Trophoblast cell (in vitro differentiated cells and primary cell): ENCODE data around the gene TOMM40L.
"Not testable (repeated sequence)": the region's sequence is repeated elsewhere in the genome, so short reads cannot be mapped to it uniquely, and the experiment has no call there.

Experiments
- DNase-seq, 2 donors: peaks; one replicate each; pipeline ENCODE4 v3.0.0-alpha.2; 2016
- H2AFZ ChIP-seq: 2 replicates; pipeline ENCODE4 v1.6.1; 2013; ENCODE audit warnings: low read length, moderate library complexity, mild to moderate bottlenecking; ENCODE audit not compliant: insufficient read depth, poor library complexity
- H2AK5ac ChIP-seq: 2 replicates; pipeline ENCODE4 v1.6.1; 2013; ENCODE audit warnings: mild to moderate bottlenecking, low read length
- H2BK120ac ChIP-seq: 2 replicates; pipeline ENCODE4 v1.6.1; 2013; ENCODE audit warnings: low read length, mild to moderate bottlenecking, moderate library complexity; ENCODE audit not compliant: insufficient read depth, poor library complexity
- H2BK12ac ChIP-seq: 2 replicates; pipeline ENCODE4 v1.6.1; 2013; ENCODE audit warnings: mild to moderate bottlenecking, low read length, moderate library complexity
- H2BK5ac ChIP-seq: 2 replicates; pipeline ENCODE4 v1.6.1; 2013; ENCODE audit warnings: low read length, low read depth, moderate library complexity, mild to moderate bottlenecking; ENCODE audit not compliant: poor library complexity
- H3K14ac ChIP-seq: 2 replicates; pipeline ENCODE4 v1.6.1; 2013; ENCODE audit warnings: mild to moderate bottlenecking, low read length
- H3K18ac ChIP-seq: 2 replicates; pipeline ENCODE4 v1.6.1; 2013; ENCODE audit warnings: mild to moderate bottlenecking, low read length
- H3K23ac ChIP-seq: 2 replicates; pipeline ENCODE4 v1.6.1; 2013; ENCODE audit warnings: low read length
- H3K27ac ChIP-seq: 2 replicates; pipeline ENCODE4 v1.5.1; 2013; ENCODE audit warnings: low read depth, mild to moderate bottlenecking, inconsistent platforms, low read length, moderate library complexity
- H3K27me3 ChIP-seq: 2 replicates; pipeline ENCODE4 v1.6.1; 2013; ENCODE audit warnings: inconsistent platforms, mild to moderate bottlenecking, low read length, moderate library complexity; ENCODE audit not compliant: insufficient read depth
- H3K36me3 ChIP-seq, 2 experiments: 1 replicate in 1 of 2; 2 replicates in 1 of 2; pipeline ENCODE4 v1.6.1; 2013; ENCODE audit warnings: low read length in 2 of 2, mild to moderate bottlenecking in 2 of 2, moderate library complexity in 1 of 2; ENCODE audit not compliant: insufficient read depth in 2 of 2, control insufficient read depth in 1 of 2
- H3K4ac ChIP-seq: 2 replicates; pipeline ENCODE4 v1.6.1; 2013; ENCODE audit warnings: low read depth, mild to moderate bottlenecking, low read length, moderate library complexity
- H3K4me1 ChIP-seq, 2 experiments: 1 replicate in 1 of 2; 2 replicates in 1 of 2; pipeline ENCODE4 v1.6.1; 2013; ENCODE audit warnings: low read length in 2 of 2, mild to moderate bottlenecking in 2 of 2, moderate library complexity in 1 of 2; ENCODE audit not compliant: insufficient read depth in 2 of 2, control insufficient read depth in 1 of 2
- H3K4me2 ChIP-seq: 2 replicates; pipeline ENCODE4 v1.6.1; 2013; ENCODE audit warnings: inconsistent platforms, mild to moderate bottlenecking, low read length, moderate library complexity
- H3K4me3 ChIP-seq: 2 replicates; pipeline ENCODE4 v1.5.1; 2013; ENCODE audit warnings: mild to moderate bottlenecking, low read depth, low read length, inconsistent platforms
- H3K79me1 ChIP-seq: one replicate; pipeline ENCODE4 v1.6.1; 2013; ENCODE audit warnings: low read length
- H3K79me2 ChIP-seq: 2 replicates; pipeline ENCODE4 v1.6.1; 2013; ENCODE audit warnings: low read length, mild to moderate bottlenecking; ENCODE audit not compliant: control insufficient read depth, insufficient read depth, poor library complexity
- H3K9ac ChIP-seq: 2 replicates; pipeline ENCODE4 v1.6.1; 2013; ENCODE audit warnings: mild to moderate bottlenecking, low read length
- H3K9me3 ChIP-seq: 2 replicates; pipeline ENCODE4 v1.6.1; 2013; ENCODE audit warnings: low read depth, mild to moderate bottlenecking, control low read depth, inconsistent platforms, low read length; ENCODE audit not compliant: insufficient read depth
- H4K12ac ChIP-seq: 2 replicates; pipeline ENCODE4 v1.6.1; 2013; ENCODE audit warnings: low read depth, mild to moderate bottlenecking, low read length, moderate library complexity
- H4K8ac ChIP-seq: 2 replicates; pipeline ENCODE4 v1.6.1; 2013; ENCODE audit warnings: low read depth, mild to moderate bottlenecking, low read length, moderate library complexity
- H4K91ac ChIP-seq: one replicate; pipeline ENCODE4 v1.6.1; 2013; ENCODE audit warnings: low read depth, mild to moderate bottlenecking, low read length, moderate library complexity
- WGBS: extraction: QIAGEN DNeasy Blood & Tissue Kit; methylation state at CpG from one replicate; pipeline ENCODE4 v1.1.7; 2013; ENCODE audit warnings: missing lambda C conversion rate; ENCODE audit not compliant: insufficient read length, insufficient coverage; ENCODE audit errors: extremely low coverage; 5-methylcytosine and 5-hydroxymethylcytosine counted together

TOMM40L gene

GRCh38 chr1:161255955-161256520, 30.2 kb downstream of the TOMM40L start:
- not testable (repeated sequence) for H2AK5ac ChIP-seq, H3K79me2 ChIP-seq, H3K4ac ChIP-seq, H3K9me3 ChIP-seq, H3K36me3 ChIP-seq, H4K91ac ChIP-seq, H3K18ac ChIP-seq, H2AFZ ChIP-seq, H4K12ac ChIP-seq, H2BK5ac ChIP-seq, H3K9ac ChIP-seq, H3K23ac ChIP-seq, H2BK12ac ChIP-seq, H2BK120ac ChIP-seq, H3K4me2 ChIP-seq, H3K14ac ChIP-seq, H4K8ac ChIP-seq, H3K4me3 ChIP-seq, H3K27ac ChIP-seq, H3K79me1 ChIP-seq
- DNase-seq: peak in 1 of 2 donors; percentile 54
- no CpG with 5 or more reads among the region's 4 CpGs for WGBS
- peaks cover 15% of the 10 kb centered on the region for H3K27me3 ChIP-seq
- H3K4me1 ChIP-seq: peaks cover 5 to 10% of the 10 kb centered on the region in 2 experiments

GRCh38 chr1:161257109-161257508, 31.2 kb downstream of the TOMM40L start:
- H2AFZ ChIP-seq, H3K79me1 ChIP-seq, H4K91ac ChIP-seq, H4K12ac ChIP-seq, H3K9ac ChIP-seq, H3K9me3 ChIP-seq, H3K4ac ChIP-seq, H3K4me2 ChIP-seq, H4K8ac ChIP-seq, DNase-seq, H2BK12ac ChIP-seq, H3K36me3 ChIP-seq, H2BK120ac ChIP-seq, H3K14ac ChIP-seq, H2AK5ac ChIP-seq, H3K23ac ChIP-seq, H3K4me3 ChIP-seq, H3K79me2 ChIP-seq, H3K27ac ChIP-seq, H2BK5ac ChIP-seq, H3K18ac ChIP-seq: not testable (repeated sequence)
- Histone ChIP-seq H3K27me3 (peaks cover 15% of the 10 kb centered on the region), H3K4me1 (peaks cover 5 to 10% of the 10 kb centered on the region in 2 experiments)
- WGBS: no CpG with 5 or more reads among the region's 5 CpGs

DNA sequence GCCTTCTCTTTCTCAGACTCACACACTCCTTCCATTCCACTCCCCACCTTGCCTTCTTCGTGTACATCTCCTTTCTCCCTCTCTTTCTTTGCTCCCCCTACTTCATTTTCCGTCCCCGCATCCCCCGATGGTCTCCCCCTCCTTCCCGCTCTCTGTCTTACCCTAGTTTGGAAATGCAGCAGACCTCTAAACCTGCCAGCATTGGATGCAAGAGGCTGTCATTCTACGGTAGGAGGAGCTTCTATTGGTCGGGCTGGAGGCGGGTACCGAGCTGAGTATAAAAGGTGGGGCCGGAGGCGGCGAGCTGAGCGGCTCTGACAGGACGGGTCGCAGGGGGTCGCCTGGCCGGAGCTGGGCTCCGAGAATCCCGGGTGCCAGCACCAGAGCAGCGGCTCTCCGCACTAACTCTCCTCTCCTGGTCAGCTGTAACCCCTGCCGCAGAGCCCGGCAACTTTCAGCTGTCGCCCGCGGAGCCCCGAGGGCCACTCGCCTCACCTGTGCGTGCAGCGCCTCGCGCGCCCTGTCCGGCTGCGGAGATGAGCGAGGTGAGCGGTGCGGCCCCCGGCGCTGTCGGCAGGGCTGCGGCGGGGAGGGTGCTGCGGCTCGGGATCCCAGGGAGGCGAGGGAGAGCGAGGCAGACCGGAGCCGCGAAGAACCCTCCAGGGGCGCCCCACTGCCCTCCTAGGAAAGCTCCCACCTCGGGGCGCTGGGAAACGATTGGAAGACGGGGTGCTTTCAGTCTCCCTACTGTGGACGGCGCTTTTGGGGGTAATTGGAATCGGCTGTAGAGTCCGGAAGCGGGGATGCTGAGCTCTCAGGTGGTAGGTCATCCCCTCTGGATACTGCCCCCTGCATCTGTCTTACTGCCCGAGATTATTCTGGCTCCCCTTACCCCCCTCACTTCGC, 32.8 kb downstream of the TOMM40L start, which contains the start of gene PCP4L1:
Gene PCP4L1, plus strand, starts transcription at position 307 of the 906 bp plus-strand sequence. Its CDS starts 230 bp downstream, at position 537.
- H3K18ac ChIP-seq: no peak within 1 kb of the TSS
- H4K12ac ChIP-seq: no peak within 1 kb of the TSS
- no peak within 1 kb of the TSS for H2AK5ac ChIP-seq
- H3K4me2 ChIP-seq: peak within 1 kb of the TSS; percentile 93
- peak within 1 kb of the TSS; percentile 64 for H3K4me3 ChIP-seq
- no peaks in the 10 kb centered on the region for H3K36me3 ChIP-seq
- no peak within 1 kb of the TSS for H2BK120ac ChIP-seq
- no peak within 1 kb of the TSS for H3K27ac ChIP-seq
- H3K23ac ChIP-seq: no peak within 1 kb of the TSS
- H2BK12ac ChIP-seq: no peak within 1 kb of the TSS
- WGBS: no CpG with 5 or more reads among the region's 62 CpGs
- H3K79me2 ChIP-seq: no peaks in the 10 kb centered on the region
- peak within 1 kb of the TSS; percentile 43 for H2AFZ ChIP-seq
- no peak within 1 kb of the TSS for H4K91ac ChIP-seq
- no peak within 1 kb of the TSS for H3K14ac ChIP-seq
- no peak within 1 kb of the TSS for H2BK5ac ChIP-seq
- peak in 1 of 2 donors; percentile 62 for DNase-seq
- no peak within 1 kb of the TSS for H3K9ac ChIP-seq
- H4K8ac ChIP-seq: no peak within 1 kb of the TSS
- peaks cover 15% of the 10 kb centered on the region for H3K27me3 ChIP-seq
- H3K4ac ChIP-seq: no peak within 1 kb of the TSS
- no peaks in the 10 kb centered on the region for H3K79me1 ChIP-seq
- peaks cover 5 to 10% of the 10 kb centered on the region in 2 experiments for H3K4me1 ChIP-seq
- peaks cover 3% of the 10 kb centered on the region for H3K9me3 ChIP-seq

DNA sequence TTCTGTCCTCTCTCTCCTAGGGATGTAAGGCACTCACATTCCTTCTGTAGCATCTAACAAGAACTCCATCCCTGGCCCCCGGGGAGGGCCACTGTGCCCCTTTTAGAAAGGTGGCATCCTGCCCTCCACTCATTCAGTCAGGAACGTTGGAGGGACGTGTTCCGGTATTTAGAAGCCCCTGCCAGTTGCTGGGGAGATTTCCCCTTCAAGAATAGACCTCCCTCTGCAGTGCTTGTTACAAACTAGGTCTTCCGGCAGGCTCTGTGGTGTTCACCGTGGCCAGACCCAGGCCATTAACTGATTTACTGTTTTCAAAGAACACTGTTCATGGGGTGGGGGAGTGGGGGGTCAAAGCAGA, 33.5 kb downstream of the TOMM40L start:
- H3K79me1 ChIP-seq: no peaks in the 10 kb centered on the region
- H2AK5ac ChIP-seq: no peak overlapping the region
- no peaks in the 10 kb centered on the region for H3K79me2 ChIP-seq
- H2BK12ac ChIP-seq: no peak overlapping the region
- no peak overlapping the region for H4K8ac ChIP-seq
- no peak overlapping the region for H3K14ac ChIP-seq
- no peak overlapping the region for H3K9ac ChIP-seq
- H4K91ac ChIP-seq: no peak overlapping the region
- H3K4me1 ChIP-seq: peaks cover 5 to 10% of the 10 kb centered on the region in 2 experiments
- WGBS: no CpG with 5 or more reads among the region's 6 CpGs
- H3K27ac ChIP-seq: no peak overlapping the region
- H3K23ac ChIP-seq: no peak overlapping the region
- no peak overlapping the region for H3K4me3 ChIP-seq
- H3K4ac ChIP-seq: no peak overlapping the region
- no peak overlapping the region for H2BK5ac ChIP-seq
- no peak overlapping the region for H2BK120ac ChIP-seq
- H3K4me2 ChIP-seq: no peak overlapping the region
- H3K9me3 ChIP-seq: peaks cover 3% of the 10 kb centered on the region
- H4K12ac ChIP-seq: no peak overlapping the region
- DNase-seq: no peak
- H3K36me3 ChIP-seq: no peaks in the 10 kb centered on the region
- H3K18ac ChIP-seq: no peak overlapping the region
- H2AFZ ChIP-seq: no peak overlapping the region
- H3K27me3 ChIP-seq: peaks cover 15% of the 10 kb centered on the region
